ENCODE measurements around the gene GNE.

GRCh38 chr9:36214571-36214970 lies 43.7 kb downstream of the GNE start:
- TF ChIP-seq POLR2AphosphoS5 (IDR thresholded peaks at IDR 0.05; ENCODE audit: low read depth) (no peak), CTCF (IDR thresholded peaks at IDR 0.05; ENCODE audit: insufficient read depth, low read length) (no peak), REST (IDR thresholded peaks at IDR 0.05; ENCODE audit: insufficient replicate concordance, low read depth) (no peak), GABPA (IDR thresholded peaks at IDR 0.05; ENCODE audit: low read depth) (no peak), SPI1 (IDR thresholded peaks at IDR 0.05; ENCODE audit: borderline replicate concordance, low read depth) (no peak)

Measured in HL-60 (cell line).